Right lobe of liver (tissue), 4 donors: ENCODE measurements around the gene HOXD13.

Experiments
- CTCF ChIP-seq, 4 donors: fragments of 200-600 bp in 3 of 4; fragments of 450-650 bp in 1 of 4; IDR thresholded peaks; one replicate each; pipeline versions ENCODE4 v1.5.1 to v1.8.0; 2016 to 2022; ENCODE audit warnings: antibody characterized with exemption in 4 of 4, mild to moderate bottlenecking in 2 of 4
- POLR2A ChIP-seq: fragments of 450-650 bp; IDR thresholded peaks from one replicate; pipeline ENCODE4 v1.6.1; 2017; ENCODE audit warnings: antibody characterized with exemption, mild to moderate bottlenecking
- donor health status: DM: no; HTN: no; CAD: no.
- donor health status: DM: no; HTN: no; CAD: no.
- donor health status: DM: no; HTN: yes; CAD: no.

DNA sequence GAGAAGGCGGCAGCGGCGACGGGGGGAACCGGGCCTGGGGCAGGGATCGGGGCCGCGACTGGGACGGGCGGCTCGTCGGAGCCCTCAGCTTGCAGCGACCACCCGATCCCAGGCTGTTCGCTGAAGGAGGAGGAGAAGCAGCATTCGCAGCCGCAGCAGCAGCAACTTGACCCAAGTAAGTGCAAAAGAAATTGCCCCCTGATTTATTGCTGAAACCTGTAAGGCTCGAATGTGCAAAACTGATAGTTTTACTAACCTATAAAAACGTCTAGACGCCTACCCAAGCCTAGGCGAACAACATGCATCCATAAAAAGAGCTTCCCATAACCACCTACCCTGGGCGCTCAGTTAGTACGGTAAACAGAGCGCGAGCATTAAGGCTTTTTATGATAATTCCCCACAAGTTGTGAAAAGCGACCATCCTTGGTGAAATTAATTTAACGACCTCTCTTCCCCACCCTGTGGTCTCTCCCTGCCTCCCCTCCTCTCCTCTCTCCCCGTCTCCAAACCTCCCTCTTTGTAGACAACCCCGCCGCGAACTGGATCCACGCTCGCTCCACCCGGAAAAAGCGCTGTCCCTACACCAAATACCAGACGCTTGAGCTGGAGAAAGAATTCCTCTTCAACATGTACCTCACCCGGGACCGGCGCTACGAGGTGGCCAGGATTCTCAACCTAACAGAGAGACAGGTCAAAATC lies 31.0 kb downstream of the HOXD13 start:
- TF ChIP-seq CTCF (IDR thresholded peaks at IDR 0.05) (no peak), POLR2A (no peak)
